Trophoblast cell (in vitro differentiated cells and primary cell): ENCODE measurements around the gene MYPOP.
A peak's percentile ranks its signal among the peaks of the same experiment; 100 is the strongest.

ENCODE experiments used
- DNase-seq, 2 donors: peaks; one replicate each; pipeline ENCODE4 v3.0.0-alpha.2; 2016
- H2AFZ ChIP-seq: 2 replicates; pipeline ENCODE4 v1.6.1; 2013; ENCODE audit warnings: low read length, moderate library complexity, mild to moderate bottlenecking; ENCODE audit not compliant: insufficient read depth, poor library complexity
- H2AK5ac ChIP-seq: 2 replicates; pipeline ENCODE4 v1.6.1; 2013; ENCODE audit warnings: mild to moderate bottlenecking, low read length
- H2BK120ac ChIP-seq: 2 replicates; pipeline ENCODE4 v1.6.1; 2013; ENCODE audit warnings: low read length, mild to moderate bottlenecking, moderate library complexity; ENCODE audit not compliant: insufficient read depth, poor library complexity
- H2BK12ac ChIP-seq: 2 replicates; pipeline ENCODE4 v1.6.1; 2013; ENCODE audit warnings: mild to moderate bottlenecking, low read length, moderate library complexity
- H2BK5ac ChIP-seq: 2 replicates; pipeline ENCODE4 v1.6.1; 2013; ENCODE audit warnings: low read length, low read depth, moderate library complexity, mild to moderate bottlenecking; ENCODE audit not compliant: poor library complexity
- H3K14ac ChIP-seq: 2 replicates; pipeline ENCODE4 v1.6.1; 2013; ENCODE audit warnings: mild to moderate bottlenecking, low read length
- H3K18ac ChIP-seq: 2 replicates; pipeline ENCODE4 v1.6.1; 2013; ENCODE audit warnings: mild to moderate bottlenecking, low read length
- H3K23ac ChIP-seq: 2 replicates; pipeline ENCODE4 v1.6.1; 2013; ENCODE audit warnings: low read length
- H3K27ac ChIP-seq: 2 replicates; pipeline ENCODE4 v1.5.1; 2013; ENCODE audit warnings: low read depth, mild to moderate bottlenecking, inconsistent platforms, low read length, moderate library complexity
- H3K27me3 ChIP-seq: 2 replicates; pipeline ENCODE4 v1.6.1; 2013; ENCODE audit warnings: inconsistent platforms, mild to moderate bottlenecking, low read length, moderate library complexity; ENCODE audit not compliant: insufficient read depth
- H3K36me3 ChIP-seq, 2 experiments: 1 replicate in 1 of 2; 2 replicates in 1 of 2; pipeline ENCODE4 v1.6.1; 2013; ENCODE audit warnings: low read length in 2 of 2, mild to moderate bottlenecking in 2 of 2, moderate library complexity in 1 of 2; ENCODE audit not compliant: insufficient read depth in 2 of 2, control insufficient read depth in 1 of 2
- H3K4ac ChIP-seq: 2 replicates; pipeline ENCODE4 v1.6.1; 2013; ENCODE audit warnings: low read depth, mild to moderate bottlenecking, low read length, moderate library complexity
- H3K4me1 ChIP-seq, 2 experiments: 1 replicate in 1 of 2; 2 replicates in 1 of 2; pipeline ENCODE4 v1.6.1; 2013; ENCODE audit warnings: low read length in 2 of 2, mild to moderate bottlenecking in 2 of 2, moderate library complexity in 1 of 2; ENCODE audit not compliant: insufficient read depth in 2 of 2, control insufficient read depth in 1 of 2
- H3K4me2 ChIP-seq: 2 replicates; pipeline ENCODE4 v1.6.1; 2013; ENCODE audit warnings: inconsistent platforms, mild to moderate bottlenecking, low read length, moderate library complexity
- H3K4me3 ChIP-seq: 2 replicates; pipeline ENCODE4 v1.5.1; 2013; ENCODE audit warnings: mild to moderate bottlenecking, low read depth, low read length, inconsistent platforms
- H3K79me1 ChIP-seq: one replicate; pipeline ENCODE4 v1.6.1; 2013; ENCODE audit warnings: low read length
- H3K79me2 ChIP-seq: 2 replicates; pipeline ENCODE4 v1.6.1; 2013; ENCODE audit warnings: low read length, mild to moderate bottlenecking; ENCODE audit not compliant: control insufficient read depth, insufficient read depth, poor library complexity
- H3K9ac ChIP-seq: 2 replicates; pipeline ENCODE4 v1.6.1; 2013; ENCODE audit warnings: mild to moderate bottlenecking, low read length
- H3K9me3 ChIP-seq: 2 replicates; pipeline ENCODE4 v1.6.1; 2013; ENCODE audit warnings: low read depth, mild to moderate bottlenecking, control low read depth, inconsistent platforms, low read length; ENCODE audit not compliant: insufficient read depth
- H4K12ac ChIP-seq: 2 replicates; pipeline ENCODE4 v1.6.1; 2013; ENCODE audit warnings: low read depth, mild to moderate bottlenecking, low read length, moderate library complexity
- H4K8ac ChIP-seq: 2 replicates; pipeline ENCODE4 v1.6.1; 2013; ENCODE audit warnings: low read depth, mild to moderate bottlenecking, low read length, moderate library complexity
- H4K91ac ChIP-seq: one replicate; pipeline ENCODE4 v1.6.1; 2013; ENCODE audit warnings: low read depth, mild to moderate bottlenecking, low read length, moderate library complexity
- WGBS: extraction: QIAGEN DNeasy Blood & Tissue Kit; methylation state at CpG from one replicate; pipeline ENCODE4 v1.1.7; 2013; ENCODE audit warnings: missing lambda C conversion rate; ENCODE audit not compliant: insufficient read length, insufficient coverage; ENCODE audit errors: extremely low coverage; 5-methylcytosine and 5-hydroxymethylcytosine counted together

Gene MYPOP

GRCh38 chr19:45863335-45863839 is 39.0 kb downstream of the MYPOP start:
- H3K36me3 ChIP-seq, result peaks cover 3 to 5% of the 10 kb centered on the region in 2 experiments
- no peak overlapping the region for H2BK5ac ChIP-seq
- peak overlapping the region; percentile 14 for H2AFZ ChIP-seq
- no peak overlapping the region for H3K23ac ChIP-seq
- H3K79me1 ChIP-seq, result peaks cover 12% of the 10 kb centered on the region
- H2BK12ac ChIP-seq, result no peak overlapping the region
- H3K9me3 ChIP-seq, result no peaks in the 10 kb centered on the region
- peaks cover 6% of the 10 kb centered on the region for H3K27me3 ChIP-seq
- no peak overlapping the region for H3K27ac ChIP-seq
- H3K4ac ChIP-seq, result no peak overlapping the region
- H4K8ac ChIP-seq, result peak overlapping the region; percentile 56
- H4K12ac ChIP-seq, result peak overlapping the region; percentile 71
- H4K91ac ChIP-seq, result peak overlapping the region; percentile 62
- no peak overlapping the region for H2AK5ac ChIP-seq
- H3K18ac ChIP-seq, result peak overlapping the region; percentile 39
- H3K4me1 ChIP-seq, result peaks cover 1 to 4% of the 10 kb centered on the region in 2 experiments
- H3K14ac ChIP-seq, result peak overlapping the region; percentile 35
- H2BK120ac ChIP-seq, result no peak overlapping the region
- WGBS, result no CpG with 5 or more reads among the region's 22 CpGs
- peaks cover 6% of the 10 kb centered on the region for H3K79me2 ChIP-seq
- no peak overlapping the region for H3K4me3 ChIP-seq
- no peak overlapping the region for H3K9ac ChIP-seq
- H3K4me2 ChIP-seq, result peak overlapping the region; percentile 73
- DNase-seq, result no peak

- peak within 1 kb of the TSS; percentile 40 for H2AK5ac ChIP-seq
- H3K79me2 ChIP-seq, result peaks cover 6% of the 10 kb centered on the region
- H4K8ac ChIP-seq, result peak within 1 kb of the TSS; percentile 89
- peak within 1 kb of the TSS; percentile 73 for H3K4me2 ChIP-seq
- H3K36me3 ChIP-seq, result peaks cover 7 to 8% of the 10 kb centered on the region in 2 experiments
- H2BK120ac ChIP-seq, result peak within 1 kb of the TSS; percentile 66
- WGBS, result no CpG with 5 or more reads among the region's 65 CpGs
- H3K27me3 ChIP-seq, result peaks cover 6% of the 10 kb centered on the region
- H3K4ac ChIP-seq, result peak within 1 kb of the TSS; percentile 47
- H3K27ac ChIP-seq, result peak within 1 kb of the TSS; percentile 81
- H2BK5ac ChIP-seq, result peak within 1 kb of the TSS; percentile 66
- H3K9me3 ChIP-seq, result no peaks in the 10 kb centered on the region
- H3K79me1 ChIP-seq, result peaks cover 12% of the 10 kb centered on the region
- peak within 1 kb of the TSS; percentile 79 for H4K91ac ChIP-seq
- H3K4me1 ChIP-seq, result peaks cover 1 to 4% of the 10 kb centered on the region in 2 experiments
- peak within 1 kb of the TSS; percentile 73 for H3K14ac ChIP-seq
- DNase-seq, result peak; percentile 99
- H2AFZ ChIP-seq, result peak within 1 kb of the TSS; percentile 33
- H3K9ac ChIP-seq, result peak within 1 kb of the TSS; percentile 89
- H3K18ac ChIP-seq, result peak within 1 kb of the TSS; percentile 67
- no peak within 1 kb of the TSS for H2BK12ac ChIP-seq
- H3K4me3 ChIP-seq, result peak within 1 kb of the TSS; percentile 91
- peak within 1 kb of the TSS; percentile 74 for H4K12ac ChIP-seq
- H3K23ac ChIP-seq, result no peak within 1 kb of the TSS
Measured at GRCh38 chr19:45862564-45863334, 39.7 kb downstream of the MYPOP start, which contains the start of gene SYMPK. SYMPK (minus strand) TSS chr19:45863147; CDS start chr19:45854495, 8,652 bp downstream.

GRCh38 chr19:45862271-45862563 is 40.2 kb downstream of the MYPOP start:
- H2AFZ ChIP-seq, result peak overlapping the region; percentile 2
- H2BK12ac ChIP-seq, result no peak overlapping the region
- H3K4me1 ChIP-seq, result peaks cover 1 to 4% of the 10 kb centered on the region in 2 experiments
- peak overlapping the region; percentile 13 for H3K27ac ChIP-seq
- no peak overlapping the region for H2BK120ac ChIP-seq
- H3K79me2 ChIP-seq, result peaks cover 6% of the 10 kb centered on the region
- H3K79me1 ChIP-seq, result peaks cover 12% of the 10 kb centered on the region
- peak overlapping the region; percentile 79 for H4K91ac ChIP-seq
- H2BK5ac ChIP-seq, result no peak overlapping the region
- H2AK5ac ChIP-seq, result no peak overlapping the region
- no peak overlapping the region for H3K4ac ChIP-seq
- peak overlapping the region; percentile 91 for H3K4me3 ChIP-seq
- H3K27me3 ChIP-seq, result peaks cover 6% of the 10 kb centered on the region
- H3K9me3 ChIP-seq, result no peaks in the 10 kb centered on the region
- peak overlapping the region; percentile 68 for H3K9ac ChIP-seq
- DNase-seq, result no peak
- peak overlapping the region; percentile 74 for H4K8ac ChIP-seq
- H3K4me2 ChIP-seq, result peak overlapping the region; percentile 64
- no peak overlapping the region for H3K23ac ChIP-seq
- no CpG with 5 or more reads among the region's 11 CpGs for WGBS
- peak overlapping the region; percentile 5 for H4K12ac ChIP-seq
- no peak overlapping the region for H3K14ac ChIP-seq
- H3K36me3 ChIP-seq, result peaks cover 7 to 8% of the 10 kb centered on the region in 2 experiments
- no peak overlapping the region for H3K18ac ChIP-seq

- no peak overlapping the region for H2BK120ac ChIP-seq
- no peak overlapping the region for H2AK5ac ChIP-seq
- peaks cover 1 to 4% of the 10 kb centered on the region in 2 experiments for H3K4me1 ChIP-seq
- no peak overlapping the region for H3K23ac ChIP-seq
- H3K27ac ChIP-seq, result no peak overlapping the region
- no peak overlapping the region for H3K9ac ChIP-seq
- no peak overlapping the region for H3K4me2 ChIP-seq
- H3K36me3 ChIP-seq, result peaks cover 12 to 13% of the 10 kb centered on the region in 2 experiments
- H3K79me1 ChIP-seq, result peaks cover 12% of the 10 kb centered on the region
- WGBS, result no CpG with 5 or more reads among the region's 15 CpGs
- DNase-seq, result peak; percentile 86 to 94
- H2AFZ ChIP-seq, result no peak overlapping the region
- H3K4me3 ChIP-seq, result no peak overlapping the region
- H2BK12ac ChIP-seq, result no peak overlapping the region
- H3K14ac ChIP-seq, result no peak overlapping the region
- peaks cover 6% of the 10 kb centered on the region for H3K79me2 ChIP-seq
- no peak overlapping the region for H4K91ac ChIP-seq
- no peak overlapping the region for H4K8ac ChIP-seq
- H3K9me3 ChIP-seq, result no peaks in the 10 kb centered on the region
- no peak overlapping the region for H3K18ac ChIP-seq
- peaks cover 6% of the 10 kb centered on the region for H3K27me3 ChIP-seq
- no peak overlapping the region for H4K12ac ChIP-seq
- H2BK5ac ChIP-seq, result no peak overlapping the region
- peak overlapping the region; percentile 39 for H3K4ac ChIP-seq
Measured at GRCh38 chr19:45860359-45861259, 41.8 kb downstream of the MYPOP start.
